K562 (cell line): Measurements from ENCODE around the gene NBR1. TPM values are rescaled to one million over a fixed set of nuclear protein-coding genes. Genes with fewer than 3 reads are reported as not detected.

Source experiments
- CBFB ChIP-seq: sonication (generic); formaldehyde crosslinking; IDR thresholded peaks from 2 replicates; pipeline ENCODE4 v1.4.0; 2020; ENCODE audit warnings: mild to moderate bottlenecking, missing genetic modification reagents
- DDX20 ChIP-seq: fragments of 450-650 bp; IDR thresholded peaks from 2 replicates; pipeline ENCODE4 v1.6.1; 2016; ENCODE audit warnings: missing genetic modification characterization, low read depth, mild to moderate bottlenecking, missing compliant biosample characterization, moderate library complexity
- DEAF1 ChIP-seq: fragments of 450-650 bp; formaldehyde crosslinking; IDR thresholded peaks from 2 replicates; pipeline ENCODE4 v1.4.0; 2020; ENCODE audit warnings: mild to moderate bottlenecking, moderate library complexity
- DIDO1 ChIP-seq: fragments of 450-650 bp; IDR thresholded peaks from 2 replicates; pipeline ENCODE4 v1.6.1; 2016; ENCODE audit warnings: low read depth, missing biosample characterization, missing genetic modification characterization
- ELF2 ChIP-seq: fragments of 250-450 bp; sonication (Bioruptor Pico); IDR thresholded peaks from 2 replicates; pipeline ENCODE4 v1.5.0; 2021; ENCODE audit warnings: mild to moderate bottlenecking
- ELK1 ChIP-seq: sonication (generic); formaldehyde crosslinking; IDR thresholded peaks from 2 replicates; pipeline ENCODE4 v1.8.1; 2022; ENCODE audit warnings: missing genetic modification reagents
- HDAC2 ChIP-seq: fragments of 450-650 bp; IDR thresholded peaks from 2 replicates; pipeline ENCODE4 v1.6.1; 2016; ENCODE audit warnings: mild to moderate bottlenecking
- HDGF ChIP-seq: fragments of 450-650 bp; IDR thresholded peaks from 2 replicates; pipeline ENCODE4 v1.6.1; 2016
- HIVEP1 ChIP-seq: fragments of 250-450 bp; sonication (Bioruptor Pico); IDR thresholded peaks from 2 replicates; pipeline ENCODE4 v1.4.0; 2020; ENCODE audit warnings: mild to moderate bottlenecking
- MBD2 ChIP-seq: sonication (generic); IDR thresholded peaks from 2 replicates; pipeline ENCODE4 v1.6.1; 2016; ENCODE audit warnings: low read depth, borderline replicate concordance
- MEF2A ChIP-seq: IDR thresholded peaks from 2 replicates; pipeline ENCODE4 v1.6.1; 2011; ENCODE audit warnings: low read depth, mild to moderate bottlenecking, low read length, moderate library complexity; ENCODE audit not compliant: control insufficient read depth
- MNT ChIP-seq, 2 experiments: fragments of 450-650 bp; conservative IDR thresholded peaks; 2 replicates each; pipeline ENCODE4 v1.6.1; 2017; ENCODE audit warnings: mild to moderate bottlenecking in 2 of 2, moderate library complexity in 2 of 2
- PCBP2 ChIP-seq: fragments of 200-400 bp; formaldehyde crosslinking; IDR thresholded peaks from 2 replicates; pipeline ENCODE4 v1.6.1; 2018; ENCODE audit warnings: low read length, low read depth, mild to moderate bottlenecking, moderate library complexity; ENCODE audit not compliant: poor library complexity, severe bottlenecking
- PRMT5 ChIP-seq: sonication (generic); formaldehyde crosslinking; IDR thresholded peaks from 2 replicates; pipeline ENCODE4 v1.5.0; 2020; ENCODE audit warnings: missing genetic modification reagents
- SMARCA4 ChIP-seq: fragments of 450-650 bp; IDR thresholded peaks from 2 replicates; pipeline ENCODE4 v1.6.1; 2016
- SREBF2 ChIP-seq: sonication (generic); formaldehyde crosslinking; IDR thresholded peaks from 2 replicates; pipeline ENCODE4 v1.4.0; 2020; ENCODE audit warnings: mild to moderate bottlenecking, missing genetic modification reagents
- SRSF1 ChIP-seq: fragments of 200-400 bp; formaldehyde crosslinking; IDR thresholded peaks from 2 replicates; pipeline ENCODE4 v1.6.1; 2017; ENCODE audit warnings: mild to moderate bottlenecking, low read depth, low read length, moderate library complexity
- TCF7 ChIP-seq: sonication (generic); IDR thresholded peaks from 2 replicates; pipeline ENCODE4 v1.6.1; 2016; ENCODE audit warnings: antibody characterized with exemption, borderline replicate concordance
- ZBTB34 ChIP-seq: fragments of 250-450 bp; sonication (Bioruptor Pico); IDR thresholded peaks from 2 replicates; pipeline ENCODE4 v1.8.0; 2021; ENCODE audit warnings: mild to moderate bottlenecking, moderate library complexity
- ZNF507 ChIP-seq: conservative IDR thresholded peaks from 2 replicates; pipeline ENCODE4 v1.6.1; 2017; ENCODE audit warnings: missing genetic modification characterization, missing compliant biosample characterization
- ZNF512 ChIP-seq: IDR thresholded peaks from 2 replicates; pipeline ENCODE4 v1.6.1; 2016; ENCODE audit warnings: missing genetic modification characterization, missing compliant biosample characterization
- ZNF589 ChIP-seq: fragments of 200-800 bp; sonication (Bioruptor generic); IDR thresholded peaks from 2 replicates; pipeline ENCODE4 v1.6.1; 2016; ENCODE audit warnings: low read depth, missing genetic modification characterization, missing compliant biosample characterization
- polyA plus RNA-seq, 8 experiments: library from polyadenylated mRNA; depleted of rRNA in 4 of 8; stranded (reverse) in 5 of 8; unstranded in 3 of 8; fragments of >200 nt; fragmentation: Nextera tagmentation in 2 of 8; fragmentation: Illumina TruSeq in 1 of 8; extraction: Ambion mirVana in 2 of 8; extraction: Trizol in 1 of 8; gene quantifications; 2 replicates each; pipeline versions ENCODE4 v1.2.1 to v1.2.3, GENCODE V29; 2011 to 2014; ENCODE audit warnings: inconsistent platforms in 1 of 8, missing spikeins in 1 of 8
- total RNA-seq, 7 experiments: library from RNA; depleted of rRNA in 6 of 7; stranded (reverse); fragments of >200 nt in 6 of 7; fragmentation: Illumina TruSeq in 2 of 7; extraction: Trizol in 2 of 7; gene quantifications; 2 replicates each; pipeline versions ENCODE4 v1.2.1 to v1.2.3, GENCODE V29; 2011 to 2021; ENCODE audit warnings: low replicate concordance in 1 of 7

NBR1 gene
- total and polyA plus RNA-seq, 9 of the 15 experiments (the other 6 are each of a cell fraction or from before 2014, with no cell fraction given): 4.2 to 70.1 (median 39.9) TPM

- no peak for TF ChIP-seq ELK1 (CRISPR knock-in tag)
- no peak for TF ChIP-seq DDX20 (tag)
- peak; percentile 12; the same call in 1 of the 2 replicates for TF ChIP-seq HDAC2
- TF ChIP-seq TCF7: 0 out of 2 replicates have a peak, but pooled peaks have one; percentile 18
- TF ChIP-seq ZNF512: no peak
- TF ChIP-seq DIDO1 (tag): no peak
- no peak for TF ChIP-seq DEAF1 (CRISPR knock-in tag)
- no peak for TF ChIP-seq MEF2A
- no peak for TF ChIP-seq HIVEP1 (CRISPR knock-in tag)
- peak; percentile 85 for TF ChIP-seq MBD2
- no peak for TF ChIP-seq SRSF1
- TF ChIP-seq ZBTB34 (CRISPR knock-in tag): no peak
- no peak for TF ChIP-seq PRMT5 (CRISPR knock-in tag)
- no peak for TF ChIP-seq ZNF507 (tag)
- TF ChIP-seq ZNF589: peak; percentile 62; the same call in 1 of the 2 replicates
- peak; percentile 22; the same call in 1 of the 2 replicates for TF ChIP-seq SMARCA4
- TF ChIP-seq HDGF: 0 out of 2 replicates have a peak, but pooled peaks have one; percentile 16
- TF ChIP-seq CBFB (CRISPR knock-in tag): no peak
- TF ChIP-seq SREBF2 (CRISPR knock-in tag): 0 out of 2 replicates have a peak, but pooled peaks have one; percentile 43
- TF ChIP-seq ELF2 (CRISPR knock-in tag): peak; percentile 92
- peak; percentile 40 to 65; a peak in 3 of 4 replicates for TF ChIP-seq MNT (conservative IDR thresholded peaks at IDR 0.05)
- TF ChIP-seq PCBP2: no peak
These were observed 761 bp upstream of the NBR1 start (continued) for GRCh38 chr17:43170140-43170765.
